Measurements from ENCODE around the gene GMPS. TPM values are rescaled to one million over a fixed set of nuclear protein-coding genes. Genes with fewer than 3 reads are reported as not detected.

The GMPS gene
- total and polyA plus RNA-seq, 9 of the 15 experiments (the other 6 are each of a cell fraction or from before 2014, with no cell fraction given), result 73.7 to 282 (median 156) TPM

- TF ChIP-seq ZNF512 (tag; IDR thresholded peaks at IDR 0.05) (no peak), ARID1B (IDR thresholded peaks at IDR 0.05) (peak; percentile 12; the same call in 1 of the 2 replicates), SP2 (IDR thresholded peaks at IDR 0.05; ENCODE audit: extremely low read depth, low read depth, low read length, poor library complexity, severe bottlenecking) (no peak), CHCHD3 (CRISPR knock-in tag; IDR thresholded peaks at IDR 0.05) (no peak), CBX2 (IDR thresholded peaks at IDR 0.05; ENCODE audit: insufficient read depth, low read length, poor library complexity, severe bottlenecking) (no peak), TCF15 (CRISPR knock-in tag; IDR thresholded peaks at IDR 0.05) (no peak), ZNF324 (CRISPR knock-in tag; IDR thresholded peaks at IDR 0.05) (no peak), RCOR1 (IDR thresholded peaks at IDR 0.05; ENCODE audit: borderline replicate concordance in 1 of 2, low read depth in 2 of 2, low read length in 2 of 2) (no peak), MGA (IDR thresholded peaks at IDR 0.05) (peak; percentile 85), MECOM (CRISPR knock-in tag; IDR thresholded peaks at IDR 0.05) (no peak), HOXB6 (CRISPR knock-in tag; IDR thresholded peaks at IDR 0.05; ENCODE audit: borderline replicate concordance) (no peak), KLF1 (tag; IDR thresholded peaks at IDR 0.05) (no peak), ZNF76 (CRISPR knock-in tag; IDR thresholded peaks at IDR 0.05; ENCODE audit: borderline replicate concordance) (no peak)
These were observed 695 bp downstream of the GMPS start (continued) for GRCh38 chr3:155870945-155871745.

Data from K562 (cell line).